Epidermal melanocyte (primary cell): ENCODE results near the gene TMEM41B.
"Not testable (repeated sequence)": the region's sequence is repeated elsewhere in the genome, so short reads cannot be mapped to it uniquely, and the experiment has no call there.

ENCODE experiments used
- DNase-seq: peaks from one replicate; pipeline ENCODE4 v3.0.0; 2011; ENCODE audit warnings: low spot score; ENCODE audit not compliant: insufficient read length

Gene TMEM41B

GRCh38 chr11:9260838-9261146, 53.6 kb downstream of the TMEM41B start:
- not testable (repeated sequence) for DNase-seq

GRCh38 chr11:9259981-9260837, 54.2 kb downstream of the TMEM41B start:
- no peak for DNase-seq

- DNase-seq, result not testable (repeated sequence)
Measured at GRCh38 chr11:9258279-9258678, 56.1 kb downstream of the TMEM41B start.

DNA sequence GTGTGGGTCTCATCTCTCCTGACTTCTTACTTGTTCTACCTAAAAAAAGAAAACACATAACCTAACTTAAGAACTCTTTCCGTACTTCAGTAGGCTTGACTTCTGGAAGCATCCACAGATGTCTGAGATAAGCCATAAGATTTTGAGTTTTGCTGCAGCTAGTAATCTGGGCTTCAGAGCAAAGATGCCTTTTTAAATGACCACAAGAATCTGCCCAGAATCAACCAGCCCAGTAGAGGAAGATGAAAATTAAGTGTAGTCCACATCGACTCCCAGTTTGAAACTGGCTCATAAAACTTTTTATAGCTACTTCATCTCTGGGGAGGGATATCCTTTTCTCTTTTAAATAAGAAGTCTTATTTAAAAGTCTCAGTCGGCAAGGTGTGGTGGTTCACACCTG, 60.0 kb downstream of the TMEM41B start:
- no peak for DNase-seq

- no peak for DNase-seq
Measured at GRCh38 chr11:9253086-9253485, 61.3 kb downstream of the TMEM41B start.

GRCh38 chr11:9251311-9251710, 63.1 kb downstream of the TMEM41B start:
- no peak for DNase-seq

DNA sequence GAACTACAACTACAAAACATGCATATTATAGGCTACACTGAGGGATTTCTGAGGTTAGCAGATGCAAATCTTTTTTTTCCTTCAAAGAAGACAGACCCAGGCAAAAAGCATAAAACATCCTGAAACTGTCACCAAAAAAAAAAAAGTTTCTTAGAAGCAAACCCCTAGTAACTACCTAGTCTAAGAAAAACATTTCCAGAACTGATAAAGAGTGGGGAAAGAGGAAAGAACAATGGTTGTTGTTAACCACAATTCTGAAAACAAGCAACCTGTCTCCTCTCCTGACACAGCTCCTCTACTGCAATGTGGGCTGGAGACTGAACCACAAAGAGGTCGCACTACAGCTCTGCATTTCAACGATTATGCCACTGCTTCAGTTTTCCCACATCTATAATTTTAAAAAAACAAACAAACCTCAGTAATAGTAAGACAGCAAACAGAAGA, 64.2 kb downstream of the TMEM41B start:
- DNase-seq, result no peak

DNA sequence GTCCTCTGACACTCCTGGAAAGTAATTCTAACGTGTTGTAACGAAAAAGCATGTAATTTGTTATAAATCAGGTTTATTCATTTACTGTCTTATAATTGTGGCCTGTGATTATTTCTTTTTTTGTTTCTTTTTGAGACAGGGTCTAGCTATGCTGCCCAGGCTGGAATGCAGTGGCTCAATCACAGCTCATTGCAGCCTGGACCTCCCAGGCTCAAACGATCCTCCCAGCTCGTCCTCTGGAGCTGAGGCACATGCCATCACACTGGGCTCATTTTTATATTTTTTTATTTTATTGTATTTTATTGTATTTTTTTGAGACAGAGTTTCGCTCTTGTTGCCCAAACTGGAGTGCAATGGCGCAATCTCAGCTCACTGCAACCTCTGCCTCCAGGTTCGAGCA, 65.1 kb downstream of the TMEM41B start:
- DNase-seq, result no peak

DNA sequence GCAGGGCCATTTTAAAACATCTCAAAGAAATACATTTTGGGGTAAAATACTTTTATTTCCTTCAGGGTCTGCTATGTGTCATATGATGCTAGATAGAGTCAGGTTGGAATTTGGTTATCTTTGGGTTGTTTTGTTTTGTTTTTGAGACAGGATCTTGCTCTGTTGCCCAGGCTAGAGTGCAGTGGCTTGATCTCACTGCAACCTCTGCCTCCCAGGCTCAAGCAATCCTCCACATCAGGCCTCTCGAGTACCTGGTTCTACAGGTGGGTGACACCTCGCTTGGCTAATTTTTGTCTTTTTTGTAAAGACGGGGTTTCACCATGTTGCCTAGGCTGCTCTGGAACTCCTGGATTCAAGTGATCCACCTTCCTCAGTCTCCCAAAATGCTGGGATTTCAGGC, 66.5 kb downstream of the TMEM41B start:
- DNase-seq, result no peak

- not testable (repeated sequence) for DNase-seq
Measured at GRCh38 chr11:9236242-9236641, 78.2 kb downstream of the TMEM41B start.

GRCh38 chr11:9232482-9232881, 81.9 kb downstream of the TMEM41B start:
- DNase-seq, result no peak

DNA sequence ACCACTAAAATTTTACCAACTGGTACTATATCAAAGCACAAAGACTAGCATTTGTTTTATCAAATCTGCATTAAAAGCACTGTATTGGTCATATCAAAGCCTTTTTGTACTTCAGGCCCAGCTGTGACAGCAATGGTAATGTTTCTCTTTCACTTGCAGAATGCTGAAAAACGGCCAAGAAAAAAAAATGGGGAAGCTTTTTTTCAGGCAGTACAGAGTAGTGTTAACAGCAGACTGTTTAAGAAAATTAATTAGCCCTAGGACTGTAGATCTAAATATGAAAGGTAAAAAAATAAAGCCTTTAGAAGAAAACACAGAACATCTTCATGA, 82.6 kb downstream of the TMEM41B start:
- DNase-seq, result peak; percentile 68
